ENCODE results near the gene GPD2.

GRCh38 chr2:156448766-156449165 lies 12.6 kb downstream of the GPD2 start:
- TF ChIP-seq CTCF (IDR thresholded peaks at IDR 0.05 in 4 of 5, conservative IDR thresholded peaks at IDR 0.05 in 1 of 5) (no peak), POLR2A (IDR thresholded peaks at IDR 0.05) (no peak)
